Adipocyte (in vitro differentiated cells): ENCODE measurements around the gene SNTG2.
"Not testable (repeated sequence)": the region's sequence is repeated elsewhere in the genome, so short reads cannot be mapped to it uniquely, and the experiment has no call there.

Experiments used
- DNase-seq: peaks from one replicate; pipeline ENCODE4 v3.0.0-alpha.2; 2015; ENCODE audit warnings: low read depth
- H3K27me3 ChIP-seq: replicated peaks from 2 replicates; pipeline ENCODE4 v1.7.0; 2013; ENCODE audit warnings: mild to moderate bottlenecking, low read length, moderate library complexity; ENCODE audit not compliant: control insufficient read depth, insufficient read depth
- H3K36me3 ChIP-seq: 2 replicates; pipeline ENCODE4 v1.7.0; 2013; ENCODE audit warnings: low read length, mild to moderate bottlenecking, moderate library complexity; ENCODE audit not compliant: control insufficient read depth, insufficient read depth, severe bottlenecking
- H3K4me1 ChIP-seq: 2 replicates; pipeline ENCODE4 v1.7.0; 2013; ENCODE audit warnings: mild to moderate bottlenecking, low read length, moderate library complexity; ENCODE audit not compliant: control insufficient read depth, insufficient read depth
- H3K4me3 ChIP-seq: 2 replicates; pipeline ENCODE4 v1.7.0; 2013; ENCODE audit warnings: mild to moderate bottlenecking, low read length, moderate library complexity
- H3K9ac ChIP-seq: 2 replicates; pipeline ENCODE4 v1.7.0; 2013; ENCODE audit warnings: mild to moderate bottlenecking, low read length, moderate library complexity
- H3K9me3 ChIP-seq: 2 replicates; pipeline ENCODE4 v1.7.0; 2013; ENCODE audit warnings: mild to moderate bottlenecking, low read length, moderate library complexity; ENCODE audit not compliant: control insufficient read depth

Gene SNTG2

GRCh38 chr2:1208522-1208921 lies 257.9 kb downstream of the SNTG2 start:
- no peaks in the 10 kb centered on the region for H3K36me3 ChIP-seq
- no peak overlapping the region for H3K4me3 ChIP-seq
- H3K4me1 ChIP-seq: no peaks in the 10 kb centered on the region
- H3K9ac ChIP-seq: no peak overlapping the region
- DNase-seq: no peak
- peaks cover 11% of the 10 kb centered on the region for H3K9me3 ChIP-seq
- H3K27me3 ChIP-seq: no peaks in the 10 kb centered on the region

GRCh38 chr2:1209246-1209645 lies 258.6 kb downstream of the SNTG2 start:
- no peak for DNase-seq

GRCh38 chr2:1209761-1210160 lies 259.1 kb downstream of the SNTG2 start:
- H3K27me3 ChIP-seq: no peaks in the 10 kb centered on the region
- H3K4me3 ChIP-seq: no peak overlapping the region
- DNase-seq: no peak
- no peak overlapping the region for H3K9ac ChIP-seq
- no peaks in the 10 kb centered on the region for H3K36me3 ChIP-seq
- H3K4me1 ChIP-seq: no peaks in the 10 kb centered on the region
- peaks cover 24% of the 10 kb centered on the region for H3K9me3 ChIP-seq

More at GRCh38 chr2:1209246-1209645, 258.6 kb downstream of the SNTG2 start:
- Histone ChIP-seq H3K4me1 (no peaks in the 10 kb centered on the region), H3K9ac (no peak overlapping the region), H3K4me3 (no peak overlapping the region), H3K27me3 (no peaks in the 10 kb centered on the region), H3K36me3 (no peaks in the 10 kb centered on the region), H3K9me3 (peaks cover 19% of the 10 kb centered on the region)

GRCh38 chr2:1210352-1210751 lies 259.7 kb downstream of the SNTG2 start:
- Histone ChIP-seq H3K9ac (no peak overlapping the region), H3K27me3 (no peaks in the 10 kb centered on the region), H3K9me3 (peaks cover 24% of the 10 kb centered on the region), H3K4me1 (no peaks in the 10 kb centered on the region), H3K36me3 (no peaks in the 10 kb centered on the region), H3K4me3 (no peak overlapping the region)
- DNase-seq: no peak

- H3K4me1 ChIP-seq: no peaks in the 10 kb centered on the region
- H3K4me3 ChIP-seq: no peak overlapping the region
- DNase-seq: peak; percentile 78
These were observed 269.4 kb downstream of the SNTG2 start for GRCh38 chr2:1219901-1220573.

GRCh38 chr2:1222056-1222455 lies 271.4 kb downstream of the SNTG2 start:
- H3K27me3 ChIP-seq: no peaks in the 10 kb centered on the region
- H3K9ac ChIP-seq: no peak overlapping the region
- no peaks in the 10 kb centered on the region for H3K4me1 ChIP-seq
- no peak for DNase-seq
- no peak overlapping the region for H3K4me3 ChIP-seq
- no peaks in the 10 kb centered on the region for H3K36me3 ChIP-seq
- no peaks in the 10 kb centered on the region for H3K9me3 ChIP-seq

More at GRCh38 chr2:1219901-1220573, 269.4 kb downstream of the SNTG2 start:
- no peak overlapping the region for H3K9ac ChIP-seq
- H3K27me3 ChIP-seq: no peaks in the 10 kb centered on the region
- no peaks in the 10 kb centered on the region for H3K9me3 ChIP-seq
- H3K36me3 ChIP-seq: no peaks in the 10 kb centered on the region

- H3K27me3 ChIP-seq: no peaks in the 10 kb centered on the region
- no peak for DNase-seq
- no peaks in the 10 kb centered on the region for H3K36me3 ChIP-seq
- no peaks in the 10 kb centered on the region for H3K9me3 ChIP-seq
- H3K4me1 ChIP-seq: no peaks in the 10 kb centered on the region
- no peak overlapping the region for H3K4me3 ChIP-seq
- no peak overlapping the region for H3K9ac ChIP-seq
These were observed 273.1 kb downstream of the SNTG2 start for GRCh38 chr2:1223791-1224190.

- H3K9ac ChIP-seq: no peak overlapping the region
- no peaks in the 10 kb centered on the region for H3K36me3 ChIP-seq
- no peaks in the 10 kb centered on the region for H3K9me3 ChIP-seq
- H3K4me1 ChIP-seq: no peaks in the 10 kb centered on the region
- H3K27me3 ChIP-seq: no peaks in the 10 kb centered on the region
- DNase-seq: no peak
- H3K4me3 ChIP-seq: no peak overlapping the region
These were observed 274.3 kb downstream of the SNTG2 start for GRCh38 chr2:1224901-1225300.

GRCh38 chr2:1226766-1227165 lies 276.1 kb downstream of the SNTG2 start:
- no peaks in the 10 kb centered on the region for H3K36me3 ChIP-seq
- no peaks in the 10 kb centered on the region for H3K4me1 ChIP-seq
- H3K9ac ChIP-seq: no peak overlapping the region
- H3K9me3 ChIP-seq: no peaks in the 10 kb centered on the region
- no peaks in the 10 kb centered on the region for H3K27me3 ChIP-seq
- DNase-seq: no peak
- no peak overlapping the region for H3K4me3 ChIP-seq

- Histone ChIP-seq H3K9ac (no peak overlapping the region), H3K36me3 (no peaks in the 10 kb centered on the region), H3K4me1 (no peaks in the 10 kb centered on the region), H3K4me3 (no peak overlapping the region), H3K27me3 (no peaks in the 10 kb centered on the region), H3K9me3 (no peaks in the 10 kb centered on the region)
- no peak for DNase-seq
These were observed 276.7 kb downstream of the SNTG2 start for GRCh38 chr2:1227274-1227900.

GRCh38 chr2:1229596-1229995 lies 278.9 kb downstream of the SNTG2 start:
- H3K27me3 ChIP-seq, H3K4me1 ChIP-seq, H3K9me3 ChIP-seq, DNase-seq, H3K9ac ChIP-seq, H3K36me3 ChIP-seq, H3K4me3 ChIP-seq: not testable (repeated sequence)
